HUES48 (cell line): Measurements from ENCODE around the gene CALHM2.
"Not testable (repeated sequence)": the region's sequence is repeated elsewhere in the genome, so short reads cannot be mapped to it uniquely, and the experiment has no call there.

Experiments used
- H3K27ac ChIP-seq: one replicate; pipeline ENCODE4 v1.7.0; 2013; ENCODE audit warnings: low read depth, low read length, inconsistent platforms
- H3K27me3 ChIP-seq: 2 replicates; pipeline ENCODE4 v1.6.1; 2013; ENCODE audit warnings: mild to moderate bottlenecking, low read length; ENCODE audit not compliant: control insufficient read depth, insufficient read depth
- H3K36me3 ChIP-seq: 2 replicates; pipeline ENCODE4 v1.6.1; 2013; ENCODE audit warnings: low read length; ENCODE audit not compliant: control insufficient read depth, insufficient read depth
- H3K4me1 ChIP-seq: 2 replicates; pipeline ENCODE4 v1.6.1; 2013; ENCODE audit warnings: mild to moderate bottlenecking, low read length; ENCODE audit not compliant: control insufficient read depth, insufficient read depth
- H3K4me3 ChIP-seq: 2 replicates; pipeline ENCODE4 v1.5.1; 2013; ENCODE audit warnings: mild to moderate bottlenecking, low read depth, low read length
- H3K9ac ChIP-seq: 2 replicates; pipeline ENCODE4 v1.6.1; 2013; ENCODE audit warnings: mild to moderate bottlenecking, low read depth, low read length, moderate library complexity
- H3K9me3 ChIP-seq: 2 replicates; pipeline ENCODE4 v1.6.1; 2013; ENCODE audit warnings: low read length; ENCODE audit not compliant: control insufficient read depth, insufficient read depth

CALHM2 gene

DNA sequence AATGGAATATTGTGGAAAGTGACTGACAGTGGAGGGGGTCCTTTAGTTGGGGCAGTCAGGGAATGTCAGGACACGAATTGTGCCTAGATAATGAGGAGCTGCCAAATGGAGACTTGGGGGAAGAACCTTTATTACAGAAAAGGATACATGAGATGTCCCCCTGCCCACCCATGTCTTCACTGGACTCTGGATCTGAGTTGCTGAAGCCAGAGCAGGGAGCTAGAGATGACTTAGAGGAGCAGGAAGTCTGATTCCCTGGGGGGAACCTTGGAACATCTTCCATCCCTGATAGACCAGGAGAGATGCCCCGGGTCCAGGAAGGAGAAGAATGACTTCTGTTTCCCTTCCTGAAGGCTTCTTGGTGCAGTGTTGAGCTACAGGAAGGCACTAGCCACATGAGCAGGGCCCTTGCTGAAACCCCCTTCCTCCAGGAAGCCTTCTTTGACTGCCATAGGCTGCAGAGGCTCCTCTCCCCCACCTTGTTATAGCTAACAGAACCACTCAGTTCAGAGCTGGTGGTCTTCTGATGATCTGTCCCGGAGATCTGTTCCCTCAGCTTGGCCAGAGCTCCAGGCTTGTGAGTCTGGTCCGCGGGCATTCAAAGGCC lies 40.6 kb upstream of the CALHM2 start:
- H3K4me3 ChIP-seq, result no peak overlapping the region
- H3K36me3 ChIP-seq, result no peaks in the 10 kb centered on the region
- H3K9me3 ChIP-seq, result no peaks in the 10 kb centered on the region
- H3K4me1 ChIP-seq, result peaks cover 4% of the 10 kb centered on the region; the same call in 1 of the 2 replicates
- no peak overlapping the region for H3K27ac ChIP-seq
- peaks cover 63% of the 10 kb centered on the region for H3K27me3 ChIP-seq
- H3K9ac ChIP-seq, result no peak overlapping the region

DNA sequence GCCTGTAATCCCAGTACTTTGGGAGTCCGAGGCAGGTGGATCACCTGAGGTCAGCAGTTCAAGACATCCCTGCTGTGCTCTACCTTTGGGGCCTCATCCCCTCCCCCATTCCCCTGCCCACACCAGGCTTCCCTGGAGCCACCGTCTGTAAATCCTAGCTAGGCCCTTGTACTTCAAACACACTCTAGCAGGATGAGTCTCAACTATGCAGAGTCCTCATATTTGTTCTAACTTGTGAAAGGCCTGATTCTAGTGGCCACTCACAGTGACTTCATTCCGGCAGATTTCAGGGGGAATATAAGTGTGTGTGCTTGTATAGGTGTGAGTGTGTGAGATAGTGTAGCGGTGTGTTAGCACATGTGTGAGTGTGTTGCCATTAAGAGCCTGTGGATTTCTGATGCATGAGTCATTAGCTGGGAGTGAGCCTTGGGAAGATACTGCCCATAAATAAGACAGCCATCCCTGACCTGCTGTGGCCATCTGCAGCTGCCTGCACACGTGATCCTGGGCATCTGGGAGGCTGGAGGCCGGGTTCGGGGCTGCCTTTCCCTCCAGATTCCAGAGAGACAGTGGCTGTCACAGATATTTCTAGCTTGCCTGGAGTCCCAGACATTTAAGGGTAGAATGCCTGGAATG lies 39.7 kb upstream of the CALHM2 start:
- Histone ChIP-seq H3K9ac (no peak overlapping the region), H3K9me3 (no peaks in the 10 kb centered on the region), H3K4me3 (no peak overlapping the region), H3K27me3 (peaks cover 55% of the 10 kb centered on the region), H3K27ac (no peak overlapping the region), H3K36me3 (no peaks in the 10 kb centered on the region), H3K4me1 (peaks cover 4% of the 10 kb centered on the region; the same call in 1 of the 2 replicates)

- H3K4me1 ChIP-seq, result peaks cover 4% of the 10 kb centered on the region; the same call in 1 of the 2 replicates
- peaks cover 46% of the 10 kb centered on the region for H3K27me3 ChIP-seq
- no peak overlapping the region for H3K27ac ChIP-seq
- H3K9ac ChIP-seq, result no peak overlapping the region
- no peaks in the 10 kb centered on the region for H3K9me3 ChIP-seq
- H3K36me3 ChIP-seq, result no peaks in the 10 kb centered on the region
- no peak overlapping the region for H3K4me3 ChIP-seq
These were observed 38.8 kb upstream of the CALHM2 start for GRCh38 chr10:103490986-103491314.

DNA sequence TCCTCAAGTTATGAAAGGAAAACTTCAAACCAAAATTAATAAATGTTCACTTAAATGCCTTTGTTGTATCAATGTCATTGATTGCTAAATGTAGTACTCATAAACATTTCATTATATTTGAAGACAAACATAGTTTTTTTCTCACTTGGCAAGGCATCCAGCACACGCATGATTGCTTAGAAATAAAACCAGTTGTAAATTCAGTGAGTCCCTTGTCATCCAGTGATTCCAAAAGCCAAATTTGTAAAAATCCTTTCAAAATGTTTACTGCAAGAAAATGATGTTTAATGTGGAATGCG lies 35.2 kb upstream of the CALHM2 start:
- H3K4me1 ChIP-seq, result peaks cover 4% of the 10 kb centered on the region; the same call in 1 of the 2 replicates
- H3K4me3 ChIP-seq, result no peak overlapping the region
- H3K9me3 ChIP-seq, result no peaks in the 10 kb centered on the region
- no peak overlapping the region for H3K27ac ChIP-seq
- peaks cover 11% of the 10 kb centered on the region for H3K27me3 ChIP-seq
- H3K9ac ChIP-seq, result no peak overlapping the region
- no peaks in the 10 kb centered on the region for H3K36me3 ChIP-seq

DNA sequence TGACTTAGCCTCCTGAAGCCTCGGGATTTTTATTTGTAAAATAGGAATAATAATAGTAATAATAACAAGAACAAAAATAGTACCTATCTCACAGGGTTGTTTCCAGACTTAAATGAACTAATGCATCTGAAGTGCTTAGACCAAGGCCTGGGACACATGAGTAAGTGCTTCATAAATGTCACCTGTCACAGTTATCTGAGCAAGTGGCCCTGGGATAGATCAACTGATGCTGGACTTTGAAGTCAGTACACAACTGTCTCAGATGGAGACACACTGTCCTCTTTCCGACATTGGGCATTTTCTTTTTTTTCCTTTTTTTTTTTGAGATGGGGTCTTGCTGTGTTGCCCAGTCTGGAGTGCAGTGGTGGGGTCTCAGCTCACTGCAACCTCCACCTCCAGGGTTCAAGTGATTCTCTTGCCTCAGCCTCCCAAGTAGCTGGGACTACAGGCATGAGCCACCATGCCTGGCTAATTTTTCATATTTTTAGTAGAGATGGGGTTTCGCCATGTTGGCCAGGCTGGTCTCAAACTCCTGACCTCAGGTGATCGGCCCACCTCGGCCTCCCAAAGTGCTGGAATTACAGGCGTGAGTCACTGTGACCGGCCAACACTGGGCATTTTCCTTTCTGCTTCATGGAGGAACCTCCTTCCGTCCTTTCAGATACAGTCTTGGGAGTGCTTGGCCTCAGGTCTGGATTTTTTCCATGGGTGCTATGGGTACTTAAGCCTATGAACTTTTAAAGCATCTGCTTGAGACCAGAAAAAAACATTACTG lies 34.7 kb upstream of the CALHM2 start:
- not testable (repeated sequence) for H3K27me3 ChIP-seq, H3K4me1 ChIP-seq, H3K9ac ChIP-seq, H3K4me3 ChIP-seq, H3K27ac ChIP-seq, H3K9me3 ChIP-seq, H3K36me3 ChIP-seq

GRCh38 chr10:103481974-103482531 lies 29.9 kb upstream of the CALHM2 start:
- H3K36me3 ChIP-seq, result no peaks in the 10 kb centered on the region
- no peak overlapping the region for H3K27ac ChIP-seq
- H3K9ac ChIP-seq, result no peak overlapping the region
- H3K27me3 ChIP-seq, result no peaks in the 10 kb centered on the region
- H3K4me3 ChIP-seq, result no peak overlapping the region
- H3K4me1 ChIP-seq, result peaks cover 1% of the 10 kb centered on the region; the same call in 1 of the 2 replicates
- H3K9me3 ChIP-seq, result no peaks in the 10 kb centered on the region

DNA sequence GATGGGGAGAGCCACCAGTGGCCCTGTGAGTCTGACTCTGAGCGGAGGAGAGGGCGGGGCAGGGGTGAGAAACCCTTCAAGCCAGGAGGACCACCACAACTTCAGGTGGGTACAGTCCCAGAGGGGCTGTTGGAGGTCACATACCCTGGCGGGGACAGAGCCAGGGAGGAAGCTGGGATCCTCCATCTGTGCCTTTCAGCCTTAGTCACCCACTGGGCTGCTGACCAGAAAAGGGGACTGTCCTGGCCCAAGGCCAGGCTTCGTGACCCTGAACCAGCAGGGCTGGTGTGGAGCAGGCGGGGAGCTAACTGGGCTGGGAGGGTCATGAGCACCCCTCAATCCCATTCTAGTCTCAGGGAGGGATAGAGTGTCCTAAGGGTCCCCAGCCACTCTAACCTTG lies 28.4 kb upstream of the CALHM2 start:
- Histone ChIP-seq H3K9me3 (no peaks in the 10 kb centered on the region), H3K36me3 (no peaks in the 10 kb centered on the region), H3K4me1 (peaks cover 10% of the 10 kb centered on the region), H3K27ac (no peak overlapping the region), H3K27me3 (no peaks in the 10 kb centered on the region), H3K4me3 (no peak overlapping the region), H3K9ac (no peak overlapping the region)

DNA sequence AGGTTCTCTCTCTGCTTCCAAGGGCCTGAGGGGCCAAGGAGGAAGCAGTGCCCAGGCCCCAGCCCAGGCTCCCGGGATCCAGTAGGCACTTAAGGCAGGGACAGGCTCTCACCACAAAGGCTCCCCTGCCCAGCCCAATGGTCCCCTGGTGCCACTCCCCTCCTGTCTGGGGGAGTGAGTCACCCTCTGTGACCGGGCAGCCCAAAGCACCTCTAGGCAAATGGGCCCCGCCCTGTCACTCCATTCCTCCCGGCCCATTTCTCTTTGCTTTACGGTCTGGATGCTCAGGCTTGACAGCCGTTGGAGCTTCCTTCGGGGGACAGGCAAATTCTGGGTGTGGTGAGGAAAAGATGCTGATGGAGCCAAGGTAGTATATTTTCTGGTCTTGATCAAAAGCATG lies 27.0 kb upstream of the CALHM2 start, which contains the start of gene CALHM3:
CALHM3 (minus strand) TSS at position 106 of the 400 bp plus-strand sequence. CDS start 208 bp downstream, outside the sequence.
- Histone ChIP-seq H3K27ac (no peak within 1 kb of the TSS), H3K4me3 (no peak within 1 kb of the TSS), H3K36me3 (no peaks in the 10 kb centered on the region), H3K27me3 (no peaks in the 10 kb centered on the region), H3K9me3 (no peaks in the 10 kb centered on the region), H3K9ac (no peak within 1 kb of the TSS), H3K4me1 (peaks cover 10% of the 10 kb centered on the region)

DNA sequence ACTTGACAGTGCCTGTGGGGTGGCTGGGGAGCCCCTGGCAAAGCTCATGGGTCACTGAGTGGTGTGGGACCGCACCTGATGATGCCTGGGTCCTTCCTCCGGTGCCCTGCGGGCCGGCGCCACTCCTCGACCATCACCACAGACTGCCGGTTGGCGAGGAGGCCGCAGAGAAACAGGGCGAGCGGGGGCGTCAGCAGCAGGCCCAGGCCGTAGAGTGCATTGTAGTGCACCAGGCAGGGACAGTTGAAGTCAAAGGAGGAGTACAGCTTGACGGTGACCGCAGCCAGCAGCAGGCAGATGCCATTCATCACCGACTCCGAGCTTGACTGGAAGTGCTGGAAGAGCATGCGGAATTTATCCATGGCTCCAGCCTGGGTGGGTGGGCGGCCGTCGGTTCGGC lies 26.5 kb upstream of the CALHM2 start:
- no peak overlapping the region for H3K4me3 ChIP-seq
- H3K9ac ChIP-seq, result no peak overlapping the region
- no peak overlapping the region for H3K27ac ChIP-seq
- no peaks in the 10 kb centered on the region for H3K9me3 ChIP-seq
- H3K4me1 ChIP-seq, result peaks cover 10% of the 10 kb centered on the region
- H3K27me3 ChIP-seq, result no peaks in the 10 kb centered on the region
- no peaks in the 10 kb centered on the region for H3K36me3 ChIP-seq

- Histone ChIP-seq H3K9ac (no peak overlapping the region), H3K27ac (no peak overlapping the region), H3K9me3 (no peaks in the 10 kb centered on the region), H3K36me3 (no peaks in the 10 kb centered on the region), H3K4me1 (peaks cover 18% of the 10 kb centered on the region), H3K27me3 (no peaks in the 10 kb centered on the region), H3K4me3 (no peak overlapping the region)
These were observed 24.0 kb upstream of the CALHM2 start for GRCh38 chr10:103476046-103476768.
